ENCODE results near the gene TRIM17.

GRCh38 chr1:228378873-228379460 lies 37.7 kb downstream of the TRIM17 start:
- TF ChIP-seq CTCF (conservative IDR thresholded peaks at IDR 0.05; ENCODE audit: low read depth, low read length): no peak
- no peak for TF ChIP-seq EZH2 (IDR thresholded peaks at IDR 0.05; ENCODE audit: low read length, unreplicated experiment)
- no peak for TF ChIP-seq EZH2phosphoT487 (IDR thresholded peaks at IDR 0.05; ENCODE audit: borderline replicate concordance, low read length)

All from PC-3 (cell line).